HepG2 (cell line): Measurements from ENCODE around the gene PCBP2. TPM values are rescaled to one million over a fixed set of nuclear protein-coding genes. Genes with fewer than 3 reads are reported as not detected.

ENCODE experiments used
- ATF6 ChIP-seq: sonication (generic); formaldehyde crosslinking; conservative IDR thresholded peaks from 2 replicates; pipeline ENCODE4 v1.4.0; 2020; ENCODE audit warnings: missing genetic modification reagents
- ATF7 ChIP-seq, 2 experiments: fragments of 450-650 bp in 1 of 2; sonication (generic) in 1 of 2; formaldehyde crosslinking in 1 of 2; IDR thresholded peaks; 2 replicates each; pipeline versions ENCODE4 v1.4.0 to v1.6.1; 2016 to 2020; ENCODE audit warnings: antibody characterized with exemption in 1 of 2, mild to moderate bottlenecking in 1 of 2, missing genetic modification reagents in 1 of 2
- FOXP1 ChIP-seq, 2 experiments: fragments of 450-650 bp in 1 of 2; IDR thresholded peaks; 2 replicates each; pipeline ENCODE4 v1.6.1; 2017 to 2018; ENCODE audit warnings: antibody characterized with exemption in 1 of 2
- GPN1 ChIP-seq: sonication (generic); formaldehyde crosslinking; IDR thresholded peaks from 2 replicates; pipeline ENCODE4 v1.5.1; 2020; ENCODE audit warnings: missing genetic modification reagents, borderline replicate concordance
- HOXA3 ChIP-seq: sonication (generic); formaldehyde crosslinking; IDR thresholded peaks from 2 replicates; pipeline ENCODE4 v1.5.0; 2020; ENCODE audit warnings: missing genetic modification reagents
- HOXA5 ChIP-seq: sonication (generic); formaldehyde crosslinking; IDR thresholded peaks from 2 replicates; pipeline ENCODE4 v1.4.0; 2020; ENCODE audit warnings: missing genetic modification reagents
- MBD4 ChIP-seq: IDR thresholded peaks from 2 replicates; pipeline ENCODE4 v1.6.1; 2012; ENCODE audit warnings: low read length, inconsistent platforms, borderline replicate concordance
- NBN ChIP-seq: fragments of 450-650 bp; conservative IDR thresholded peaks from 2 replicates; pipeline ENCODE4 v1.6.1; 2017
- RBM39 ChIP-seq: fragments of 200-400 bp; formaldehyde crosslinking; IDR thresholded peaks from one replicate; pipeline ENCODE4 v1.6.1; 2018; ENCODE audit warnings: antibody characterized with exemption, mild to moderate bottlenecking, low read depth, low read length; ENCODE audit not compliant: poor library complexity, severe bottlenecking
- ZNF18 ChIP-seq: sonication (generic); formaldehyde crosslinking; IDR thresholded peaks from 2 replicates; pipeline ENCODE4 v1.8.0; 2022; ENCODE audit warnings: mild to moderate bottlenecking, missing genetic modification reagents; ENCODE audit not compliant: insufficient replicate concordance
- ZNF33A ChIP-seq: sonication (generic); formaldehyde crosslinking; IDR thresholded peaks from 2 replicates; pipeline ENCODE4 v1.5.1; 2020; ENCODE audit warnings: missing genetic modification reagents, mild to moderate bottlenecking, moderate library complexity, borderline replicate concordance
- ZNF407 ChIP-seq: sonication (generic); formaldehyde crosslinking; IDR thresholded peaks from one replicate; pipeline ENCODE4 v1.5.1; 2020; ENCODE audit warnings: mild to moderate bottlenecking, missing genetic modification reagents; ENCODE audit errors: not compliant biosample characterization
- ZNF562 ChIP-seq: sonication (generic); formaldehyde crosslinking; IDR thresholded peaks from 2 replicates; pipeline ENCODE4 v1.8.0; 2022; ENCODE audit warnings: missing genetic modification reagents, borderline replicate concordance
- ZNF567 ChIP-seq: sonication (generic); formaldehyde crosslinking; IDR thresholded peaks from 2 replicates; pipeline ENCODE4 v1.8.1; 2023; ENCODE audit warnings: mild to moderate bottlenecking, missing genetic modification reagents, borderline replicate concordance
- ZNF781 ChIP-seq: sonication (generic); formaldehyde crosslinking; IDR thresholded peaks from 2 replicates; pipeline ENCODE4 v1.5.1; 2020; ENCODE audit warnings: borderline replicate concordance, mild to moderate bottlenecking, missing genetic modification reagents; ENCODE audit errors: not compliant biosample characterization
- ZNF782 ChIP-seq: sonication (generic); formaldehyde crosslinking; IDR thresholded peaks from 2 replicates; pipeline ENCODE4 v1.4.0; 2020; ENCODE audit warnings: missing genetic modification reagents, mild to moderate bottlenecking, borderline replicate concordance
- ZSCAN25 ChIP-seq: sonication (generic); formaldehyde crosslinking; IDR thresholded peaks from 2 replicates; pipeline ENCODE4 v1.8.0; 2022; ENCODE audit warnings: mild to moderate bottlenecking, missing genetic modification reagents
- ZSCAN30 ChIP-seq: sonication (generic); formaldehyde crosslinking; IDR thresholded peaks from 2 replicates; pipeline ENCODE4 v1.5.0; 2020; ENCODE audit warnings: mild to moderate bottlenecking, missing genetic modification reagents
- polyA plus RNA-seq, 8 experiments: library from polyadenylated mRNA; depleted of rRNA in 3 of 8; stranded (reverse) in 7 of 8; unstranded in 1 of 8; fragments of >200 nt; fragmentation: Illumina TruSeq in 4 of 8; extraction: Trizol in 4 of 8; gene quantifications; 2 replicates each; pipeline versions ENCODE4 v1.2.1 to v1.2.3, GENCODE V29; 2011 to 2016; ENCODE audit warnings: low read depth in 4 of 8, missing spikeins in 1 of 8, mixed read lengths in 1 of 8; ENCODE audit not compliant: insufficient read depth in 1 of 8
- total RNA-seq, 5 experiments: library from RNA; depleted of rRNA; stranded (reverse); fragments of >200 nt; fragmentation: Illumina TruSeq; extraction: Trizol; gene quantifications; 2 replicates each; pipeline ENCODE4 v1.2.3, GENCODE V29; 2016; ENCODE audit warnings: low read depth in 1 of 5

The PCBP2 gene
- total and polyA plus RNA-seq, 2 of the 13 experiments (the other 11 are each of a cell fraction or from before 2014, with no cell fraction given) = 154 to 345 TPM

GRCh38 chr12:53451661-53452158 is at the start of gene PCBP2 (continued):
- TF ChIP-seq RBM39 (peak; percentile 18), NBN (no peak), HOXA5 (CRISPR knock-in tag) (0 out of 2 replicates have a peak, but pooled peaks have one; percentile 18), ZNF33A (no peak), ZNF567 (CRISPR knock-in tag) (no peak), ZNF781 (CRISPR knock-in tag) (no peak), ZNF562 (CRISPR knock-in tag) (no peak), ZNF782 (no peak), ZNF18 (CRISPR knock-in tag) (no peak), ZNF407 (CRISPR knock-in tag) (no peak), ZSCAN30 (CRISPR knock-in tag) (no peak), ATF7 (IDR thresholded peaks at IDR 0.05) (peak; percentile 72; the same call in 1 of the 2 replicates), ATF7 (CRISPR knock-in tag; IDR thresholded peaks at IDR 0.05) (peak; percentile 68; the same call in 1 of the 2 replicates), MBD4 (no peak), ZSCAN25 (CRISPR knock-in tag) (no peak), FOXP1 (IDR thresholded peaks at IDR 0.05) (no peak), FOXP1 (CRISPR knock-in tag; IDR thresholded peaks at IDR 0.05) (no peak), GPN1 (CRISPR knock-in tag) (no peak), HOXA3 (CRISPR knock-in tag) (peak; percentile 95), ATF6 (no peak)
